ENCODE measurements around the gene MTUS2.

The MTUS2 gene

GRCh38 chr13:29131159-29131558 lies 311.0 kb downstream of the MTUS2 start:
- TF ChIP-seq CTCF (IDR thresholded peaks at IDR 0.05): no peak

GRCh38 chr13:29131881-29132668 lies 311.9 kb downstream of the MTUS2 start:
- TF ChIP-seq CTCF (IDR thresholded peaks at IDR 0.05): no peak

- no peak for TF ChIP-seq CTCF (IDR thresholded peaks at IDR 0.05)
These were observed 316.2 kb downstream of the MTUS2 start for GRCh38 chr13:29136341-29136740.

GRCh38 chr13:29137016-29137415 lies 316.9 kb downstream of the MTUS2 start:
- no peak for TF ChIP-seq CTCF (IDR thresholded peaks at IDR 0.05)

GRCh38 chr13:29137995-29138394 lies 317.9 kb downstream of the MTUS2 start:
- TF ChIP-seq CTCF (IDR thresholded peaks at IDR 0.05): no peak

- no peak for TF ChIP-seq CTCF (IDR thresholded peaks at IDR 0.05)
These were observed 320.1 kb downstream of the MTUS2 start for GRCh38 chr13:29140277-29140676.

- no peak for TF ChIP-seq CTCF (IDR thresholded peaks at IDR 0.05)
These were observed 323.7 kb downstream of the MTUS2 start for GRCh38 chr13:29143847-29144246.

GRCh38 chr13:29154390-29154789 lies 334.3 kb downstream of the MTUS2 start:
- TF ChIP-seq CTCF (IDR thresholded peaks at IDR 0.05): no peak
